ENCODE data around the gene CARMIL1. TPM values are rescaled to one million over a fixed set of nuclear protein-coding genes. Genes with fewer than 3 reads are reported as not detected.

Gene CARMIL1
- total RNA-seq, 1 donor = 38.7 TPM

GRCh38 chr6:25612666-25613065, 333.5 kb downstream of the CARMIL1 start:
- DNase-seq (ENCODE audit: low read depth) = no peak
- H3K4me3 ChIP-seq (ENCODE audit: low read depth, low read length) = no peak overlapping the region
- TF ChIP-seq, protein P1, sequence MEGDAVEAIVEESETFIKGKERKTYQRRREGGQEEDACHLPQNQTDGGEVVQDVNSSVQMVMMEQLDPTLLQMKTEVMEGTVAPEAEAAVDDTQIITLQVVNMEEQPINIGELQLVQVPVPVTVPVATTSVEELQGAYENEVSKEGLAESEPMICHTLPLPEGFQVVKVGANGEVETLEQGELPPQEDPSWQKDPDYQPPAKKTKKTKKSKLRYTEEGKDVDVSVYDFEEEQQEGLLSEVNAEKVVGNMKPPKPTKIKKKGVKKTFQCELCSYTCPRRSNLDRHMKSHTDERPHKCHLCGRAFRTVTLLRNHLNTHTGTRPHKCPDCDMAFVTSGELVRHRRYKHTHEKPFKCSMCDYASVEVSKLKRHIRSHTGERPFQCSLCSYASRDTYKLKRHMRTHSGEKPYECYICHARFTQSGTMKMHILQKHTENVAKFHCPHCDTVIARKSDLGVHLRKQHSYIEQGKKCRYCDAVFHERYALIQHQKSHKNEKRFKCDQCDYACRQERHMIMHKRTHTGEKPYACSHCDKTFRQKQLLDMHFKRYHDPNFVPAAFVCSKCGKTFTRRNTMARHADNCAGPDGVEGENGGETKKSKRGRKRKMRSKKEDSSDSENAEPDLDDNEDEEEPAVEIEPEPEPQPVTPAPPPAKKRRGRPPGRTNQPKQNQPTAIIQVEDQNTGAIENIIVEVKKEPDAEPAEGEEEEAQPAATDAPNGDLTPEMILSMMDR (IDR thresholded peaks at IDR 0.05; ENCODE audit: insufficient read depth, low read length) = no peak

DNA sequence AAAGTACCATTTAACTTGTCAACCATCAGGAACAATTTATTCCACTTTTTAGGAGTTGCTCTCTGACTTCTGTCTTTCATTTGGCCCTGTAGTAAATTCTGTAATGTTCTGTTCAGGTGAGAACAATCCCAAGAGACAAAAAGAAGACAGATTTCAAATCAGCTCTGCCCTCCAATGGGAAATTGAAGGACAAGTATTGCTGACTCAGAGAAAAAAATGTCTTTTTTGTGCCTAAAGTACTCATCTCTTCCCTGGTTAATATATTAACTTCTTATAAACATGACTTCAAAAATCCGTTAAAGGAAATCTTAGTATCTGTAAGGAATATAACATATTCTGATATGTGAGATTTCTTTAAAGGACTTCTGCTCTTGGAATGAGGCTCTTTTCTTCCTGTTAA, 334.2 kb downstream of the CARMIL1 start:
- no peak for DNase-seq (ENCODE audit: low read depth)
- TF ChIP-seq, protein P1 (IDR thresholded peaks at IDR 0.05; ENCODE audit: insufficient read depth, low read length) = no peak
- H3K4me3 ChIP-seq (ENCODE audit: low read depth, low read length) = no peak overlapping the region

- TF ChIP-seq, protein P1 (IDR thresholded peaks at IDR 0.05; ENCODE audit: insufficient read depth, low read length) = no peak
- no peak for DNase-seq (ENCODE audit: low read depth)
- H3K4me3 ChIP-seq (ENCODE audit: low read depth, low read length) = no peak overlapping the region
Measured at GRCh38 chr6:25614052-25614451, 334.9 kb downstream of the CARMIL1 start.

GRCh38 chr6:25615471-25615870, 336.3 kb downstream of the CARMIL1 start:
- no peak overlapping the region for H3K4me3 ChIP-seq (ENCODE audit: low read depth, low read length)
- no peak for DNase-seq (ENCODE audit: low read depth)
- TF ChIP-seq, protein P1 (IDR thresholded peaks at IDR 0.05; ENCODE audit: insufficient read depth, low read length) = no peak

DNA sequence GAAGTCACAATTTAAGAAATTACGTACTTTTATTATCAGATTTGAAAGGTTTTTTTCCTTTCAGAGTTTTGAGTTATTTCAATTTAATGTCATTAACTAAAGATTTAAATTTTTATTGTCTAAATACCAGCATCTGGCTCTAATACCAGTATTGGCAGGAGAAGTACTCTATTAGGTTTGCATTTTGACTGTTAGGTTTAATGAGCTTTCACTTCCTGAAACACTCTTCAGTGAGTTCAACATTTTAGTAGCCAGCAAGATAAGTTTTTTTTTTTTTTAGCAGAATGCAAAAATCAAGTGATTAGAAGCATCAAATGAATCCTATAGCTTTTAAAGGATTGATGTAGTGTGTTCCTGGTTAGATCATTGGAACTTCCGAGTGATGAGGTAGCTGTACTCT, 338.8 kb downstream of the CARMIL1 start:
- DNase-seq (ENCODE audit: low read depth) = no peak
- TF ChIP-seq, protein P1 (IDR thresholded peaks at IDR 0.05; ENCODE audit: insufficient read depth, low read length) = no peak
- no peak overlapping the region for H3K4me3 ChIP-seq (ENCODE audit: low read depth, low read length)

GRCh38 chr6:25619217-25619616, 340.0 kb downstream of the CARMIL1 start:
- TF ChIP-seq, protein P1 (IDR thresholded peaks at IDR 0.05; ENCODE audit: insufficient read depth, low read length) = no peak
- H3K4me3 ChIP-seq (ENCODE audit: low read depth, low read length) = no peak overlapping the region
- no peak for DNase-seq (ENCODE audit: low read depth)

DNA sequence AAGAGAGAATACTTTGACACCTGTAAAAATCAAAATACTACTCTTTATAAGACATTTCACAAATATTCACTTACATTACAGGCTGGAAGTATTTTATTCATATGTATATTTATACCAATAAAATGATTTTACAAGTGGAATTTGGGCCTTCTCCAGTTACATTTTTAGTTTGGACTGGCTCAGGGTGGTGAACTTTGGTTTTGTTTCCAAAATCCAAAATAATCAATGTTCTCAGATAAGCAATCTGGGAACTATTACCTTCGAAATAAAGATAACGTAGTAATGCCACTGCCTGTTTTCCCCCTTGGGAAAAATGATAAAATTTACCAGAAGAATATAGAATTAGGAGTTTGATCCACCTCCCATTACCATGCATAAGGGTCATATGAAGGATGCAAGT, 341.2 kb downstream of the CARMIL1 start:
- no peak for DNase-seq (ENCODE audit: low read depth)
- TF ChIP-seq, protein P1 (IDR thresholded peaks at IDR 0.05; ENCODE audit: insufficient read depth, low read length) = no peak

More for the DNA sequence above, 341.2 kb downstream of the CARMIL1 start:
- H3K4me3 ChIP-seq (ENCODE audit: low read depth, low read length) = no peak overlapping the region
